HG03060 (cell line): ENCODE data around the gene CCL19.

ENCODE experiments used
- ATAC-seq: cut with Tn5 transposase; IDR thresholded peaks from one replicate; pipeline ENCODE4 v1.9.1; 2021; ENCODE audit warnings: low read depth, moderate number of reproducible peaks; ENCODE audit not compliant: unreplicated experiment

Gene CCL19

DNA sequence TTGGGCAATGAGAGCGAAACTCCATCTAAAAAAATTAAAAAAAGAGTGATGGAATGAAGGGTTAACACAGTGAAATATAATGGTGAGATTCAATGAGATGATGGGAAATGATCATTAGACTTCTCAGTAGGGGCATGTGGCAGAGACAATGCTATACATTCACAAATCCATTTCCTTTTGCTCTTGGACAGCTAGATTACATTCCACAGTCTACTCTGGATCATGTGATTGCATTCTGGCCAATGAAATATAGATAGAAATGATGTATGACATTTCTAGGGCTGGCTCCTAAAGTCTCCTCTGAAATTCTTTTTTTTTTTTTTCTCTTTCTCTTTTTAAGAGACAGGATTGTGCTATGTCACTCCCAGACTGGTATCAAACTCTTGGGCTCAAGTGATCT is 48.4 kb downstream of the CCL19 start:
- no peak for ATAC-seq
